WTC11 (cell line): ENCODE data around the gene PPP2R5A. TPM values are rescaled to one million over a fixed set of nuclear protein-coding genes. Genes with fewer than 3 reads are reported as not detected.

Experiments
- ATAC-seq: fragments of 200-7000 bp; cut with Tn5 transposase; 2 replicates; pipeline ENCODE4 v1.10.0; 2021; ENCODE audit warnings: mild to moderate bottlenecking, moderate library complexity
- CTCF ChIA-PET: fragments of 300-600 bp; sonication (Branson Sonifier 250); formaldehyde crosslinking; loops from one replicate; lab custom pipeline; 2021; ENCODE audit warnings: antibody characterized with exemption; lab: Charles Lee
- POLR2A ChIA-PET: fragments of 350-600 bp; sonication (Branson Sonifier 250); formaldehyde crosslinking; loops from one replicate; lab custom pipeline; 2021; ENCODE audit warnings: antibody characterized with exemption; lab: Charles Lee
- DNase-seq: peaks from one replicate; pipeline ENCODE4 v3.0.0; 2021; ENCODE audit warnings: low spot score
- H3K27ac Mint-ChIP-seq: 2 replicates; pipeline ENCODE4 v1.8.0; 2021; ENCODE audit warnings: mixed read lengths
- H3K27me3 Mint-ChIP-seq: 2 replicates; pipeline ENCODE4 v1.8.0; 2021; ENCODE audit warnings: low read depth, mild to moderate bottlenecking, moderate library complexity, mixed read lengths
- H3K36me3 Mint-ChIP-seq: 2 replicates; pipeline ENCODE4 v1.8.0; 2021; ENCODE audit warnings: mixed read lengths
- H3K4me1 Mint-ChIP-seq: 2 replicates; pipeline ENCODE4 v1.8.0; 2022; ENCODE audit warnings: mixed read lengths
- H3K4me3 Mint-ChIP-seq: 2 replicates; pipeline ENCODE4 v1.8.0; 2021; ENCODE audit warnings: mild to moderate bottlenecking, moderate library complexity, mixed read lengths
- H3K9me3 Mint-ChIP-seq: 2 replicates; pipeline ENCODE4 v1.8.0; 2021; ENCODE audit warnings: mixed read lengths
- ELF4 ChIP-seq: sonication (generic); formaldehyde crosslinking; IDR thresholded peaks from 2 replicates; pipeline ENCODE4 v1.8.1; 2022; ENCODE audit warnings: low read depth, mild to moderate bottlenecking, moderate library complexity, missing genetic modification reagents
- ESRRA ChIP-seq: sonication (generic); formaldehyde crosslinking; IDR thresholded peaks from 2 replicates; pipeline ENCODE4 v1.8.1; 2022; ENCODE audit warnings: mild to moderate bottlenecking, missing genetic modification reagents, borderline replicate concordance
- ETV6 ChIP-seq: sonication (generic); formaldehyde crosslinking; IDR thresholded peaks from 2 replicates; pipeline ENCODE4 v1.8.1; 2022; ENCODE audit warnings: mild to moderate bottlenecking, missing genetic modification reagents
- GABPB1 ChIP-seq: sonication (generic); formaldehyde crosslinking; IDR thresholded peaks from 2 replicates; pipeline ENCODE4 v1.8.1; 2023; ENCODE audit warnings: mild to moderate bottlenecking, missing genetic modification reagents
- JUN ChIP-seq: sonication (generic); formaldehyde crosslinking; IDR thresholded peaks from 2 replicates; pipeline ENCODE4 v1.8.0; 2023; ENCODE audit warnings: mild to moderate bottlenecking, missing genetic modification reagents
- PRRX2 ChIP-seq: fragments of 250-450 bp; sonication (Bioruptor Pico); IDR thresholded peaks from 2 replicates; pipeline ENCODE4 v1.8.0; 2021; ENCODE audit warnings: mild to moderate bottlenecking
- SMAD3 ChIP-seq: sonication (generic); formaldehyde crosslinking; IDR thresholded peaks from 2 replicates; pipeline ENCODE4 v1.8.0; 2022; ENCODE audit warnings: missing genetic modification reagents, mild to moderate bottlenecking, borderline replicate concordance
- TEAD4 ChIP-seq: sonication (generic); formaldehyde crosslinking; IDR thresholded peaks from 2 replicates; pipeline ENCODE4 v1.8.0; 2022; ENCODE audit warnings: mild to moderate bottlenecking, missing genetic modification reagents
- TP53 ChIP-seq: sonication (generic); formaldehyde crosslinking; IDR thresholded peaks from 2 replicates; pipeline ENCODE4 v1.8.1; 2023; ENCODE audit warnings: mild to moderate bottlenecking, missing genetic modification reagents
- ZNF121 ChIP-seq: sonication (generic); formaldehyde crosslinking; IDR thresholded peaks from 2 replicates; pipeline ENCODE4 v1.8.0; 2023; ENCODE audit warnings: missing genetic modification reagents
- ZNF138 ChIP-seq: sonication (generic); formaldehyde crosslinking; conservative IDR thresholded peaks from 2 replicates; pipeline ENCODE4 v1.8.1; 2022; ENCODE audit warnings: mild to moderate bottlenecking, moderate library complexity, missing genetic modification reagents
- ZNF219 ChIP-seq: sonication (generic); formaldehyde crosslinking; IDR thresholded peaks from 2 replicates; pipeline ENCODE4 v1.8.0; 2023; ENCODE audit warnings: missing genetic modification reagents, mild to moderate bottlenecking, borderline replicate concordance
- total RNA-seq: library from RNA; stranded (reverse); gene quantifications from 3 replicates; pipeline ENCODE4 v1.2.3, GENCODE V29; 2021
- TF ChIP-seq, protein P1 (sequence below): sonication (generic); formaldehyde crosslinking; IDR thresholded peaks from 2 replicates; pipeline ENCODE4 v1.8.1; 2023; ENCODE audit warnings: mild to moderate bottlenecking, missing genetic modification reagents
- TF ChIP-seq, protein P2 (sequence below): sonication (generic); formaldehyde crosslinking; IDR thresholded peaks from 2 replicates; pipeline ENCODE4 v1.8.0; 2022; ENCODE audit warnings: mild to moderate bottlenecking, missing genetic modification reagents
- TF ChIP-seq, protein P3 (sequence below): fragments of 250-450 bp; sonication (Bioruptor Pico); IDR thresholded peaks from 2 replicates; pipeline ENCODE4 v1.9.0; 2021; ENCODE audit warnings: mild to moderate bottlenecking, borderline replicate concordance
- TF ChIP-seq, protein P4 (sequence below): sonication (generic); formaldehyde crosslinking; IDR thresholded peaks from 2 replicates; pipeline ENCODE4 v1.8.1; 2023; ENCODE audit warnings: mild to moderate bottlenecking, missing genetic modification reagents, moderate library complexity
- TF ChIP-seq, protein P5 (sequence below): sonication (generic); formaldehyde crosslinking; IDR thresholded peaks from 2 replicates; pipeline ENCODE4 v1.8.1; 2022; ENCODE audit warnings: mild to moderate bottlenecking, missing genetic modification reagents, moderate library complexity, borderline replicate concordance
- TF ChIP-seq, protein P6 (sequence below): fragments of 250-450 bp; sonication (Bioruptor Pico); IDR thresholded peaks from 2 replicates; pipeline ENCODE4 v1.9.0; 2021; ENCODE audit warnings: mild to moderate bottlenecking
- TF ChIP-seq, protein P7 (sequence below): fragments of 250-450 bp; sonication (Bioruptor Pico); IDR thresholded peaks from 2 replicates; pipeline ENCODE4 v1.9.0; 2021; ENCODE audit warnings: moderate library complexity, mild to moderate bottlenecking, inconsistent platforms, borderline replicate concordance

PPP2R5A gene
- total RNA-seq, 1 experiment from 2014 or later, result 35.9 TPM

DNA sequence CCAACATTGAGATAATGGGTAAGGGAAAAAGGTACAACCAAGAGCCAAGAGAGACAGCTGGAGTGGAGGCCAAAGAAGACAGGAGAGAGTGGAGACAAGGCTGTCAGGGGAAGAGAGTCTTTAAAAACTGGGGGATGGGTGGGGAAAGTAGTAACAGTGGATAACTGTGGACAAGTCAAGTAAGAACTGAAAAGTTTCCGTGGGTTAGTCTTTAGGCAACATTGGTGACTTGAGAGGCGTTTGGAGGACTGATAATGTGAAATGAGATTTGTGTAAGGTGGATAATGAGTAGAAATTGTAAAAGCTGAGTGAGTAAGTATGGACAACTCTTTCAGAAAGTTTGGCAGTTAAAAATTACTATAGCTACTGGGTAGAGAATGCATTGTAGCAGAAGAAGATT is 10.4 kb downstream of the PPP2R5A start:
- Mint-ChIP-seq H3K27me3 (no peaks in the 10 kb centered on the region), H3K27ac (peak overlapping the region; percentile 3; the same call in 1 of the 2 replicates), H3K4me1 (peaks cover 48% of the 10 kb centered on the region), H3K9me3 (peaks cover 5% of the 10 kb centered on the region), H3K4me3 (no peak overlapping the region), H3K36me3 (peaks cover 5% of the 10 kb centered on the region)
- POLR2A ChIA-PET, result no interaction called here
- CTCF ChIA-PET, result no interaction called here
- DNase-seq, result no peak
- TF ChIP-seq, protein P1, sequence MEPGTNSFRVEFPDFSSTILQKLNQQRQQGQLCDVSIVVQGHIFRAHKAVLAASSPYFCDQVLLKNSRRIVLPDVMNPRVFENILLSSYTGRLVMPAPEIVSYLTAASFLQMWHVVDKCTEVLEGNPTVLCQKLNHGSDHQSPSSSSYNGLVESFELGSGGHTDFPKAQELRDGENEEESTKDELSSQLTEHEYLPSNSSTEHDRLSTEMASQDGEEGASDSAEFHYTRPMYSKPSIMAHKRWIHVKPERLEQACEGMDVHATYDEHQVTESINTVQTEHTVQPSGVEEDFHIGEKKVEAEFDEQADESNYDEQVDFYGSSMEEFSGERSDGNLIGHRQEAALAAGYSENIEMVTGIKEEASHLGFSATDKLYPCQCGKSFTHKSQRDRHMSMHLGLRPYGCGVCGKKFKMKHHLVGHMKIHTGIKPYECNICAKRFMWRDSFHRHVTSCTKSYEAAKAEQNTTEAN (CRISPR knock-in tag), result no peak
- TF ChIP-seq, protein P2, sequence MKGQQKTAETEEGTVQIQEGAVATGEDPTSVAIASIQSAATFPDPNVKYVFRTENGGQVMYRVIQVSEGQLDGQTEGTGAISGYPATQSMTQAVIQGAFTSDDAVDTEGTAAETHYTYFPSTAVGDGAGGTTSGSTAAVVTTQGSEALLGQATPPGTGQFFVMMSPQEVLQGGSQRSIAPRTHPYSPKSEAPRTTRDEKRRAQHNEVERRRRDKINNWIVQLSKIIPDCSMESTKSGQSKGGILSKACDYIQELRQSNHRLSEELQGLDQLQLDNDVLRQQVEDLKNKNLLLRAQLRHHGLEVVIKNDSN, result no peak
- TF ChIP-seq, protein P3, sequence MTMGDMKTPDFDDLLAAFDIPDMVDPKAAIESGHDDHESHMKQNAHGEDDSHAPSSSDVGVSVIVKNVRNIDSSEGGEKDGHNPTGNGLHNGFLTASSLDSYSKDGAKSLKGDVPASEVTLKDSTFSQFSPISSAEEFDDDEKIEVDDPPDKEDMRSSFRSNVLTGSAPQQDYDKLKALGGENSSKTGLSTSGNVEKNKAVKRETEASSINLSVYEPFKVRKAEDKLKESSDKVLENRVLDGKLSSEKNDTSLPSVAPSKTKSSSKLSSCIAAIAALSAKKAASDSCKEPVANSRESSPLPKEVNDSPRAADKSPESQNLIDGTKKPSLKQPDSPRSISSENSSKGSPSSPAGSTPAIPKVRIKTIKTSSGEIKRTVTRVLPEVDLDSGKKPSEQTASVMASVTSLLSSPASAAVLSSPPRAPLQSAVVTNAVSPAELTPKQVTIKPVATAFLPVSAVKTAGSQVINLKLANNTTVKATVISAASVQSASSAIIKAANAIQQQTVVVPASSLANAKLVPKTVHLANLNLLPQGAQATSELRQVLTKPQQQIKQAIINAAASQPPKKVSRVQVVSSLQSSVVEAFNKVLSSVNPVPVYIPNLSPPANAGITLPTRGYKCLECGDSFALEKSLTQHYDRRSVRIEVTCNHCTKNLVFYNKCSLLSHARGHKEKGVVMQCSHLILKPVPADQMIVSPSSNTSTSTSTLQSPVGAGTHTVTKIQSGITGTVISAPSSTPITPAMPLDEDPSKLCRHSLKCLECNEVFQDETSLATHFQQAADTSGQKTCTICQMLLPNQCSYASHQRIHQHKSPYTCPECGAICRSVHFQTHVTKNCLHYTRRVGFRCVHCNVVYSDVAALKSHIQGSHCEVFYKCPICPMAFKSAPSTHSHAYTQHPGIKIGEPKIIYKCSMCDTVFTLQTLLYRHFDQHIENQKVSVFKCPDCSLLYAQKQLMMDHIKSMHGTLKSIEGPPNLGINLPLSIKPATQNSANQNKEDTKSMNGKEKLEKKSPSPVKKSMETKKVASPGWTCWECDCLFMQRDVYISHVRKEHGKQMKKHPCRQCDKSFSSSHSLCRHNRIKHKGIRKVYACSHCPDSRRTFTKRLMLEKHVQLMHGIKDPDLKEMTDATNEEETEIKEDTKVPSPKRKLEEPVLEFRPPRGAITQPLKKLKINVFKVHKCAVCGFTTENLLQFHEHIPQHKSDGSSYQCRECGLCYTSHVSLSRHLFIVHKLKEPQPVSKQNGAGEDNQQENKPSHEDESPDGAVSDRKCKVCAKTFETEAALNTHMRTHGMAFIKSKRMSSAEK, result no peak
- TF ChIP-seq ZNF121 (CRISPR knock-in tag), result no peak
- no peak for TF ChIP-seq ESRRA (CRISPR knock-in tag)
- TF ChIP-seq ZNF138 (CRISPR knock-in tag), result no peak
- TF ChIP-seq, protein P4, sequence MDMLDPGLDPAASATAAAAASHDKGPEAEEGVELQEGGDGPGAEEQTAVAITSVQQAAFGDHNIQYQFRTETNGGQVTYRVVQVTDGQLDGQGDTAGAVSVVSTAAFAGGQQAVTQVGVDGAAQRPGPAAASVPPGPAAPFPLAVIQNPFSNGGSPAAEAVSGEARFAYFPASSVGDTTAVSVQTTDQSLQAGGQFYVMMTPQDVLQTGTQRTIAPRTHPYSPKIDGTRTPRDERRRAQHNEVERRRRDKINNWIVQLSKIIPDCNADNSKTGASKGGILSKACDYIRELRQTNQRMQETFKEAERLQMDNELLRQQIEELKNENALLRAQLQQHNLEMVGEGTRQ (CRISPR knock-in tag), result no peak
- no peak for TF ChIP-seq JUN (CRISPR knock-in tag)
- TF ChIP-seq, protein P5, sequence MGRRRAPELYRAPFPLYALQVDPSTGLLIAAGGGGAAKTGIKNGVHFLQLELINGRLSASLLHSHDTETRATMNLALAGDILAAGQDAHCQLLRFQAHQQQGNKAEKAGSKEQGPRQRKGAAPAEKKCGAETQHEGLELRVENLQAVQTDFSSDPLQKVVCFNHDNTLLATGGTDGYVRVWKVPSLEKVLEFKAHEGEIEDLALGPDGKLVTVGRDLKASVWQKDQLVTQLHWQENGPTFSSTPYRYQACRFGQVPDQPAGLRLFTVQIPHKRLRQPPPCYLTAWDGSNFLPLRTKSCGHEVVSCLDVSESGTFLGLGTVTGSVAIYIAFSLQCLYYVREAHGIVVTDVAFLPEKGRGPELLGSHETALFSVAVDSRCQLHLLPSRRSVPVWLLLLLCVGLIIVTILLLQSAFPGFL (CRISPR knock-in tag), result no peak
- no peak for TF ChIP-seq TP53
- no peak for TF ChIP-seq GABPB1 (CRISPR knock-in tag)
- ATAC-seq, result no peak

DNA sequence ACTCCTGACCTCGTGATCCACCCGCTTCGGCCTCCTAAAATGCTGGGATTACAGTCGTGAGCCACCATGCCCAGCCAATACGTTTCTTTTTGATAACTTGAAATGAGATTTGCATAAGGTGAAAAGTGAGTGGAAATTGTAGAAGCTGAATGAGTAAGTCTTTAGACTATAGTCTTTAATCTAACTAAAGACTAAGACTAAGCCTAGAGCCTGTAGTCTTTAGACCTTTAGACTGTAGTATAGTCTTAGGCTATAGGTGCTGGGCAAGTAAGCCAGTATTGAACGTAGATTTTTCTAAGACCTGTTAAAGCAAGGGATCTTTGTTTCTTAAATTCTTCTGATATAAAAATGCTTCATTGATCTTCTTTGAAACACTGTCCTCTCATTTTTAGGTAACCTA is 12.1 kb downstream of the PPP2R5A start:
- ChIA-PET CTCF (no interaction called here), POLR2A (no interaction called here)
- Mint-ChIP-seq H3K27me3 (no peaks in the 10 kb centered on the region), H3K27ac (no peak overlapping the region), H3K4me3 (no peak overlapping the region), H3K4me1 (peaks cover 30% of the 10 kb centered on the region), H3K36me3 (peaks cover 5% of the 10 kb centered on the region), H3K9me3 (peaks cover 5% of the 10 kb centered on the region)
- TF ChIP-seq TEAD4 (CRISPR knock-in tag) (no peak), ZNF219 (CRISPR knock-in tag) (no peak), SMAD3 (no peak), ELF4 (CRISPR knock-in tag) (no peak)
- ATAC-seq (no peak), DNase-seq (no peak)

DNA sequence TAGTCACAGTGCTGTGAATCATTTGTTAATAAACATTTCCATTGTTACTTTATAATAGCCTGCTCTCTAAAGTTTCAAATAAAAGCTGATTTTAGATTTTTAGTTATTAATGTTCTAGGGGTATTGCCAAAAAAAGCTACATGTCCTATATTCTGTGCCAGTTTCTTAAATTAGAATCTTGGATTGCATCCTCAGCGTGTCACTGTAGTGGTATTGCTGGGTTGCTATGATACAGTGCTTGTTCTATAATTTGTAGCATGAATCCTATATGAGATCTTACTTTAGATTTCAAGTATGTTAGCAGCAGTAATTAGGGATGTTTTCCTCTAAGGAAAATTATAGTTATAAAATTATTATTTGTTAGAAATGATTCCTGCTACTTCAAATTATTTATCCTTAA is 16.4 kb downstream of the PPP2R5A start:
- Mint-ChIP-seq H3K36me3 (peaks cover 10% of the 10 kb centered on the region), H3K27ac (no peak overlapping the region), H3K4me1 (peaks cover 4% of the 10 kb centered on the region), H3K27me3 (no peaks in the 10 kb centered on the region), H3K9me3 (peaks cover 11% of the 10 kb centered on the region), H3K4me3 (no peak overlapping the region)
- no peak for DNase-seq
- ChIA-PET CTCF (no interaction called here), POLR2A (no interaction called here)
- ATAC-seq, result no peak
- TF ChIP-seq ETV6, result no peak
- TF ChIP-seq, protein P6, sequence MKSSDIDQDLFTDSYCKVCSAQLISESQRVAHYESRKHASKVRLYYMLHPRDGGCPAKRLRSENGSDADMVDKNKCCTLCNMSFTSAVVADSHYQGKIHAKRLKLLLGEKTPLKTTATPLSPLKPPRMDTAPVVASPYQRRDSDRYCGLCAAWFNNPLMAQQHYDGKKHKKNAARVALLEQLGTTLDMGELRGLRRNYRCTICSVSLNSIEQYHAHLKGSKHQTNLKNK (CRISPR knock-in tag), result no peak
- no peak for TF ChIP-seq PRRX2 (CRISPR knock-in tag)
- TF ChIP-seq, protein P7, sequence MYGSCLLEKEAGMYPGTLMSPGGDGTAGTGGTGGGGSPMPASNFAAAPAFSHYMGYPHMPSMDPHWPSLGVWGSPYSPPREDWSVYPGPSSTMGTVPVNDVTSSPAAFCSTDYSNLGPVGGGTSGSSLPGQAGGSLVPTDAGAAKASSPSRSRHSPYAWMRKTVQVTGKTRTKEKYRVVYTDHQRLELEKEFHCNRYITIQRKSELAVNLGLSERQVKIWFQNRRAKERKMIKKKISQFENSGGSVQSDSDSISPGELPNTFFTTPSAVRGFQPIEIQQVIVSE, result no peak
